ENCODE results near the gene NT5M. TPM values are rescaled to one million over a fixed set of nuclear protein-coding genes. Genes with fewer than 3 reads are reported as not detected.

Gene NT5M
- total RNA-seq, 1 donor from 2014 or later, result 1.9 TPM

- no peaks in the 10 kb centered on the region for H3K27me3 ChIP-seq
- ATAC-seq, result no peak
- intact Hi-C loops (cut with DNase I), result no loop called here
Measured at GRCh38 chr17:17360087-17360730, 57.0 kb downstream of the NT5M start.

GRCh38 chr17:17361543-17361866 is 58.3 kb downstream of the NT5M start:
- peaks cover 11% of the 10 kb centered on the region for H3K4me1 ChIP-seq
- intact Hi-C loops (cut with DNase I), result no loop called here
- H3K27me3 ChIP-seq, result no peaks in the 10 kb centered on the region
- no peak for TF ChIP-seq CTCF (IDR thresholded peaks at IDR 0.05)
- ATAC-seq (no peak), DNase-seq (peak; percentile 15)
- no peaks in the 10 kb centered on the region for H3K36me3 ChIP-seq
- no peak overlapping the region for H3K4me3 ChIP-seq
- peaks cover 4% of the 10 kb centered on the region for H3K9me3 ChIP-seq
- no peak overlapping the region for H3K27ac ChIP-seq

More at GRCh38 chr17:17360087-17360730, 57.0 kb downstream of the NT5M start:
- TF ChIP-seq CTCF (IDR thresholded peaks at IDR 0.05), result no peak
- Histone ChIP-seq H3K4me1 (peaks cover 12% of the 10 kb centered on the region), H3K36me3 (no peaks in the 10 kb centered on the region), H3K27ac (no peak overlapping the region), H3K9me3 (peaks cover 4% of the 10 kb centered on the region), H3K4me3 (no peak overlapping the region)
- DNase-seq, result no peak

- peak; percentile 62 for DNase-seq
- H3K4me1 ChIP-seq, result peaks cover 11% of the 10 kb centered on the region
- intact Hi-C loops (cut with DNase I), result no loop called here
- no peak for TF ChIP-seq CTCF (IDR thresholded peaks at IDR 0.05)
- H3K27me3 ChIP-seq, result no peaks in the 10 kb centered on the region
- ATAC-seq, result no peak
- H3K36me3 ChIP-seq, result no peaks in the 10 kb centered on the region
- H3K4me3 ChIP-seq, result no peak overlapping the region
- peaks cover 4% of the 10 kb centered on the region for H3K9me3 ChIP-seq
- no peak overlapping the region for H3K27ac ChIP-seq
Measured at GRCh38 chr17:17361867-17362539, 58.8 kb downstream of the NT5M start.

GRCh38 chr17:17362540-17362930 is 59.4 kb downstream of the NT5M start:
- no peak for TF ChIP-seq CTCF (IDR thresholded peaks at IDR 0.05)
- Histone ChIP-seq H3K4me1 (peaks cover 11% of the 10 kb centered on the region), H3K36me3 (no peaks in the 10 kb centered on the region), H3K9me3 (peaks cover 4% of the 10 kb centered on the region), H3K27me3 (no peaks in the 10 kb centered on the region), H3K27ac (no peak overlapping the region), H3K4me3 (no peak overlapping the region)
- intact Hi-C loops (cut with DNase I), result no loop called here
- DNase-seq (peak; percentile 38), ATAC-seq (no peak)

GRCh38 chr17:17363638-17364337 is 60.6 kb downstream of the NT5M start:
- DNase-seq (peak; percentile 78), ATAC-seq (peak; percentile 84)
- intact Hi-C loops (cut with DNase I), result no loop called here
- Histone ChIP-seq H3K27me3 (no peaks in the 10 kb centered on the region), H3K9me3 (peaks cover 4% of the 10 kb centered on the region), H3K27ac (peak overlapping the region; percentile 73), H3K4me1 (peaks cover 11% of the 10 kb centered on the region), H3K36me3 (no peaks in the 10 kb centered on the region), H3K4me3 (no peak overlapping the region)
- TF ChIP-seq CTCF (IDR thresholded peaks at IDR 0.05), result no peak

Measured in upper lobe of right lung (tissue), 1 donor.